ENCODE results near the gene PICK1. TPM values are rescaled to one million over a fixed set of nuclear protein-coding genes. Genes with fewer than 3 reads are reported as not detected.

The PICK1 gene
- total RNA-seq, 1 experiment from 2014 or later, result 45.5 TPM

GRCh38 chr22:38025514-38025913 lies 31.7 kb upstream of the PICK1 start:
- Histone ChIP-seq H3K9me3 (ENCODE audit: low read length) (no peaks in the 10 kb centered on the region), H3K27ac (ENCODE audit: low read length) (no peak overlapping the region), H3K4me2 (ENCODE audit: low read length) (no peak overlapping the region), H3K36me3 (ENCODE audit: low read depth, low read length) (no peaks in the 10 kb centered on the region), H3K4me1 (ENCODE audit: insufficient read depth, low read length) (no peaks in the 10 kb centered on the region), H3K27me3 (ENCODE audit: low read length) (no peaks in the 10 kb centered on the region), H3F3A (ENCODE audit: low read length, unreplicated experiment) (no peaks in the 10 kb centered on the region), H2AFZ (ENCODE audit: low read length) (no peak overlapping the region), H3K9me2 (replicated peaks; ENCODE audit: low read length) (no peaks in the 10 kb centered on the region), H3K9ac (ENCODE audit: low read length) (no peak overlapping the region), H3K4me3 (ENCODE audit: low read length) (no peak overlapping the region), H3K79me2 (ENCODE audit: low read length) (no peaks in the 10 kb centered on the region), H4K20me1 (ENCODE audit: low read length) (no peaks in the 10 kb centered on the region)
- ChIA-PET POLR2A (ENCODE audit: unreplicated experiment) (no interaction called here), CTCF (no interaction called here)
- intact Hi-C loops (cut with micrococcal nuclease), result no loop called here
- BruUV-seq (replicated peaks), result no TSS peak
- no peak for TF ChIP-seq CTCF (conservative IDR thresholded peaks at IDR 0.05; ENCODE audit: low read depth, low read length)
- no peak for TF ChIP-seq EZH2phosphoT487 (IDR thresholded peaks at IDR 0.05; ENCODE audit: borderline replicate concordance, low read length)
- TF ChIP-seq EZH2 (IDR thresholded peaks at IDR 0.05; ENCODE audit: low read length, unreplicated experiment), result no peak
- no peak for DNase-seq
- ATAC-seq, result no peak

DNA sequence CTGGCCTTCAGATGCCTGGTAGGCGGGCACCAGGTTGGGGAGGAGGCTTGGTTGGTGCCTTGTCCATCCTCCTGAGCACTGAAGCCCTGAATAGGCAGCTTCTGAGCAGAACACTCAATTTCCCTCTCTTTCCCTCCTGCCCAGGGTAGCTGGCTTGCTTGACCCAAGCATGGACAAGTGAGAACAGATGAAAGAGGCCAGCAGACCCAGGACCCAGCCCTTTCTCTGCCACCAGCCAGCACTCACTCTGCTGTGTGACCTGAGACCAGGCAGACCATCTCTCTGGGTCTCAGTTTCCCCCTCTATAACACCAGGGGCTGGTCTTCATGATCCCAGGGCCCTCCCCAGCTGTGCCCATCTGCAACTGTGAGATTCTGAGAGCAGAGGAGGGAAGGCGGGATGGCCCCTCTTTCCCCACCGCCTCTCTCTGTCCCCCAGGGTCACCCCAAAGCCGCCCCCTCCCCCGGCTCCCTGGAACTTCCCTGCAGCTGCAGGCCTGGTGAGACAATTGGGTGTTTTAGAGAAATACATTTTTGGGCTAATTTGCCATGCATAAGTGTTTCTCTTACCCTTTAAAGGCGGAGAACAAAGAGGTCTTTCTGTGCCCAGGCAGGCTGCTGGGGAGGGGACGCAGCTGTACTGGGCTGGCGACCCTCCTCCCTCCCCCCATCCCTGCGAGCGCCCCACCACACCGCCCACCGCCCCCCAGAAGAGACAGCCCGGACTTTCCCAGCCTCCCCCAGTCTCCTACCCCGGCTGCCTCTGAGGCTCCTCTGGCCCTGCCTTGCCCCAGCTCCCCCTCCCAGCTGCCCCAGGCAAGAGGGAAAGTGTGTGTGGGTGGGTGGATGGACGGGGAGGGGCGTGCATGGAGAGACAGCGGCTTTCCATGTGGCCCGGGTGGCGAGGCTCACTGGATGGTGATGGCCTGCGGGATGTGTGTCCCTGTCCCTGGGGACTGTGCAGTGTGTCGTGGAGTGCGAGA lies 30.8 kb upstream of the PICK1 start:
- no peak for DNase-seq
- H4K20me1 ChIP-seq (ENCODE audit: low read length), result no peaks in the 10 kb centered on the region
- TF ChIP-seq EZH2 (IDR thresholded peaks at IDR 0.05; ENCODE audit: low read length, unreplicated experiment), result no peak
- no peak for TF ChIP-seq CTCF (conservative IDR thresholded peaks at IDR 0.05; ENCODE audit: low read depth, low read length)
- TF ChIP-seq EZH2phosphoT487 (IDR thresholded peaks at IDR 0.05; ENCODE audit: borderline replicate concordance, low read length), result no peak
- BruUV-seq (replicated peaks), result no TSS peak
- no peaks in the 10 kb centered on the region for H3K9me2 ChIP-seq (replicated peaks; ENCODE audit: low read length)
- no peaks in the 10 kb centered on the region for H3K4me1 ChIP-seq (ENCODE audit: insufficient read depth, low read length)
- no peak overlapping the region for H3K4me2 ChIP-seq (ENCODE audit: low read length)
- no peak overlapping the region for H3K27ac ChIP-seq (ENCODE audit: low read length)
- no peaks in the 10 kb centered on the region for H3K36me3 ChIP-seq (ENCODE audit: low read depth, low read length)
- no peaks in the 10 kb centered on the region for H3K9me3 ChIP-seq (ENCODE audit: low read length)
- no peak overlapping the region for H3K4me3 ChIP-seq (ENCODE audit: low read length)
- CTCF ChIA-PET, result no interaction called here
- intact Hi-C loops (cut with micrococcal nuclease), result no loop called here
- no peaks in the 10 kb centered on the region for H3K27me3 ChIP-seq (ENCODE audit: low read length)
- ATAC-seq, result no peak
- no peak overlapping the region for H3K9ac ChIP-seq (ENCODE audit: low read length)
- H3F3A ChIP-seq (ENCODE audit: low read length, unreplicated experiment), result no peaks in the 10 kb centered on the region
- no peaks in the 10 kb centered on the region for H3K79me2 ChIP-seq (ENCODE audit: low read length)
- POLR2A ChIA-PET (ENCODE audit: unreplicated experiment), result no interaction called here
- H2AFZ ChIP-seq (ENCODE audit: low read length), result no peak overlapping the region

- H3K4me1 ChIP-seq (ENCODE audit: insufficient read depth, low read length), result no peaks in the 10 kb centered on the region
- no peaks in the 10 kb centered on the region for H3K9me3 ChIP-seq (ENCODE audit: low read length)
- no peaks in the 10 kb centered on the region for H3K79me2 ChIP-seq (ENCODE audit: low read length)
- H4K20me1 ChIP-seq (ENCODE audit: low read length), result no peaks in the 10 kb centered on the region
- ChIA-PET CTCF (interaction anchor here (0.6 kb wide), 1 partner anchor 64 kb away, joined by 3 read pairs; no protein-coding TSS in a partner anchor), POLR2A (ENCODE audit: unreplicated experiment) (no interaction called here)
- no peak for TF ChIP-seq EZH2phosphoT487 (IDR thresholded peaks at IDR 0.05; ENCODE audit: borderline replicate concordance, low read length)
- no peak for TF ChIP-seq EZH2 (IDR thresholded peaks at IDR 0.05; ENCODE audit: low read length, unreplicated experiment)
- no peak for TF ChIP-seq CTCF (conservative IDR thresholded peaks at IDR 0.05; ENCODE audit: low read depth, low read length)
- intact Hi-C loops (cut with micrococcal nuclease), result no loop called here
- ATAC-seq (no peak), DNase-seq (no peak)
- no peak overlapping the region for H3K4me2 ChIP-seq (ENCODE audit: low read length)
- H3K36me3 ChIP-seq (ENCODE audit: low read depth, low read length), result no peaks in the 10 kb centered on the region
- no peak overlapping the region for H3K9ac ChIP-seq (ENCODE audit: low read length)
- no peak overlapping the region for H2AFZ ChIP-seq (ENCODE audit: low read length)
- H3K4me3 ChIP-seq (ENCODE audit: low read length), result no peak overlapping the region
- H3K27me3 ChIP-seq (ENCODE audit: low read length), result no peaks in the 10 kb centered on the region
- BruUV-seq (replicated peaks), result no TSS peak
- no peak overlapping the region for H3K27ac ChIP-seq (ENCODE audit: low read length)
- no peaks in the 10 kb centered on the region for H3F3A ChIP-seq (ENCODE audit: low read length, unreplicated experiment)
- no peaks in the 10 kb centered on the region for H3K9me2 ChIP-seq (replicated peaks; ENCODE audit: low read length)
Measured at GRCh38 chr22:38027487-38027886, 29.7 kb upstream of the PICK1 start.

All from PC-3 (cell line).